Keratinocyte (primary cell): ENCODE data around the gene SCARF2.
"Not testable (repeated sequence)": the region's sequence is repeated elsewhere in the genome, so short reads cannot be mapped to it uniquely, and the experiment has no call there.

Source experiments
- CTCF ChIP-seq, 3 experiments: IDR thresholded peaks in 1 of 3; conservative IDR thresholded peaks in 1 of 3; optimal IDR thresholded peaks in 1 of 3; 2 replicates in 2 of 3; 3 replicates in 1 of 3; pipeline versions ENCODE3 to v1.5.1; 2011; ENCODE audit warnings: low read length in 3 of 3, mild to moderate bottlenecking in 3 of 3, moderate library complexity in 2 of 3, control low read depth in 1 of 3, inconsistent platforms in 1 of 3; ENCODE audit not compliant: insufficient read depth in 2 of 3; ENCODE audit errors: extremely low read depth in 1 of 3
- EZH2 ChIP-seq: IDR thresholded peaks from one replicate; pipeline ENCODE4 v1.6.1; 2012; ENCODE audit warnings: inconsistent platforms, mild to moderate bottlenecking, low read length, moderate library complexity

GRCh38 chr22:20409385-20409784 lies 28.2 kb downstream of the SCARF2 start:
- not testable (repeated sequence) for TF ChIP-seq EZH2; CTCF (optimal IDR thresholded peaks at IDR 0.05 in 1 of 3, IDR thresholded peaks at IDR 0.05 in 1 of 3, conservative IDR thresholded peaks at IDR 0.05 in 1 of 3; ENCODE audit: extremely low read depth in 1 of 3, insufficient read depth in 2 of 3, low read length in 3 of 3)
